ENCODE measurements around the gene MT1HL1. TPM values are rescaled to one million over a fixed set of nuclear protein-coding genes. Genes with fewer than 3 reads are reported as not detected.
"Not testable (repeated sequence)": the region's sequence is repeated elsewhere in the genome, so short reads cannot be mapped to it uniquely, and the experiment has no call there.

Gene MT1HL1
- total RNA-seq, 1 donor from 2014 or later: not detected

DNA sequence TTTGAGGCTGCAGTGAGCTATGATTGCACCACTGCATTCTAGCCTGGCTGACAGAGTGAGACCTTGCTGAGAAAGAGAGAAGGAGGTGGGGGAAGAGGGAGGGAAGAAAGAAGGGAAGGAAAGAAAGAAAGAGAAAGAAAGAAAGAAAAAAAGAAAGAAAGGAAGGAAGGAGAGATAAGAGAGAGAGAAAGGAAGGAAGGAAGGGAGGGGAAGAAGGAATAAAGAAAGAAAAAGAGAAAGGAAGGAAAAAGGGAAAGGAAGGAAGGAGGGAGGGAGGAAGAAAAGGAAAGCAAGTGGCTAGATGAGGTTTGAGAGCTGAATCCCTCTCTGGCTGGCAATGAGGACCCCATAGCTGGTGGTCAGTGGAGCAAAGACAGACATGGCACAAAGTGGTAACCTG lies 20.4 kb downstream of the MT1HL1 start:
- DNase-seq (ENCODE audit: low spot score): no peak
- intact Hi-C loops (cut with DNase I): no loop called here

DNA sequence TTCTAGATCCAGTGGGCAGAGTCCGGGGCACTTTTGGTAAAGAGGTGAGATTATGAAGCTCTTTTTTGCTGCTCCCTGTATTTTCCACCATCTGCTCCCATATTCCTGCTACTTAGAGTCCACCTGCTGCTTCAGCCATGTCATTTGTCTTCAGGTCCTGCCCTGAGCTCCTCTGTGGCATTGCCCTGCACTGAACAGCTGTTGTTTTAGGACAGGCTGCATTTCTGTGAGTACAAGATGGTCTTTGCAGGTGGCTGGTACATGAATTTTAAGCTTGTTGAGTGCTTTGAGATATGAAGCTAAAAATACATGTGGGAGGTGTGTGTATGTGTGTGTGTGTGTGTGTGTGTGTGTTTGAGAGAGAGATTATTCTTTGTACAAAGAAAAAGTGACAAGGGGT lies 21.9 kb downstream of the MT1HL1 start:
- no peak for DNase-seq (ENCODE audit: low spot score)
- intact Hi-C loops (cut with DNase I): no loop called here

DNA sequence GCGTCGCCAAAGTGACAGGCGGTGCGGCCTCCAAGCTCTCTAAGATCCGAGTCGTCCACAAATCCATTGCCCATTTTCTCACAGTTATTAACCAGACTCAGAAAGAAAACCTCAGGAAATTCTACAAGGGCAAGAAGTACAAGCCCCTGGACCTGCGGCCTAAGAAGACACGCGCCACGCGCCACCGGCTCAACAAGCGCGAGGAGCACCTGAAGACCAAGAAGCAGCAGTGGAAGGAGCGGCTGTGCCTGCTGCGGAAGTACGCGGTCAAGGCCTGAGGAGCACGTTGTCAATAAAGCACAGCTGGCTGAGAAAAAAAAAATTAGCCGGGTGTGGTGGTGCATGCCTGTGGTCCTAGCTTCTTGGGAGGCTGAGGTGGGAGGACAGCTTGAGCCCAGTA lies 22.8 kb downstream of the MT1HL1 start:
- DNase-seq (ENCODE audit: low spot score): not testable (repeated sequence)

DNA sequence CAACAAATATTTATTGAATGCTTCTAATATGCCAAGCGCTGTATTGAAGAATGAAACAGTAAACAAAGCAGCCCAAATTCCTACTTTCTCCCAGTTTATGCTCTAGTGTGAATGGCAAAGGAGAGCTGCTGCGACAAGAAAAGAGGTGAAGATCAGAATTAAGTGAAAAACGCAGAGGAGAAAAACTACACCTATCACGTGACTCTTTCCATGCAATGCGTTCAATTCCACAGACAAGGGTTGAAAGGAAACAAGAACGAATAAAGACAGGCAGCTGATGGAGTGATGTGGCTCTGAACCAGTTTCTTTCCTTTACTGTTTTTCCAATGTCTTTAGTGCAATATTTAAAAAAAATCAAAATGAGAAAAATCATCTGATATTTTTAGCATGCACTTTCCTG lies 23.6 kb downstream of the MT1HL1 start:
- DNase-seq (ENCODE audit: low spot score): no peak
- intact Hi-C loops (cut with DNase I): no loop called here

More for the DNA sequence above, 22.8 kb downstream of the MT1HL1 start:
- intact Hi-C loops (cut with DNase I): not testable (repeated sequence)

DNA sequence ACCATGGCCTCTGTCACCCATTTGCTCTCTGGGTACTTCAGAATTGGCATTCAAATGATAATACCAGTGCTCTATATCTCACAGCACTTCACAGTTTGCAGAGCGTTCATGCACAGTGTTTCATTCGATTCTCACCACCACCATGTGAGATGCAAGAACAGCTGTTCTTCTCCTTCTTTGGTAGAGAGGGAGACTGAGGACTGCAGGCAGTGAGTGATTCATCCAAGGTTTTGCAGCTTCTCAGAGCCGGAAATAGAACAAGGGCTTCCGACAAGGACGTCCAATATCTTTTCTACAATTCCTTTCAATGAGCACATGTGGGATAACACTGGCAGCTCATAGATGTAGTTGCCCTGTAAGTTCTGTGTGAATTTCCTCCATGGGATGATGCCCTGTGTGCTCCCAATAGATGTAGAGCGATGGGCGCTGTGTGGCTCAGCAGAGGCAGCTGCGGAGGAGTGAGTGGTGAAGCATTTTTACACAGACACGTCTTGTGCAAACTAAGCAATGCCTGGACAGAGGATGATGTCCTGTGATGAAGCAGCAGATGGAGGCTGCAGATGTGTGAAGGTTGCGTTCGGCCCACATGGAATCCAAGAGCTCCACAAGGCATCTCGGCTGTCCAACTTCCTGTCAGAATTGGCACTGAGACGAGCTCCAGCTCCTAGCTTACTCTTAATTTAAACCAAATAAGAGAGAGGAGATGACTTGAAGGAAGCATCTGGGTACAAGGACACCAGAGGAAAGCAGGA lies 24.9 kb downstream of the MT1HL1 start:
- intact Hi-C loops (cut with DNase I): no loop called here
- no peak for DNase-seq (ENCODE audit: low spot score)

DNA sequence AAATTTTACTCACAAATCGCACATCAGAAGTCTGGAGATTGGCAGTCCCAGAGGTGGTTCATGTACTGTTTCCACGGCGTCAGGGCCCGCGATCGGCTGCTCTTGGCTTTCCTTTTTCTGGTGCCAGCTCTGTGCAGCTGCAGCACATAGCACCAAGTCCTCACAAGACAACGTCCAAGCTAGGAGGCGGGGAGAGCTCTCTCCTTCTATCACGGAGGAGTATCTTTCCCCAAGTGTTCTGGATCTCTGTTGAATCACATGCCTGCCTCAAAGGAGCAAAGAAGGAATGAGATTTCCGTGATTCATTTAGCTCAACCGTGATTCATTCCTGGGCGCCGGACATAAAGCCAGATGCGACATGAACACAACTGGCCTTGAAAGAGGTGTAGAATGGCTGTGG lies 25.5 kb downstream of the MT1HL1 start:
- DNase-seq (ENCODE audit: low spot score): no peak
- intact Hi-C loops (cut with DNase I): no loop called here

DNA sequence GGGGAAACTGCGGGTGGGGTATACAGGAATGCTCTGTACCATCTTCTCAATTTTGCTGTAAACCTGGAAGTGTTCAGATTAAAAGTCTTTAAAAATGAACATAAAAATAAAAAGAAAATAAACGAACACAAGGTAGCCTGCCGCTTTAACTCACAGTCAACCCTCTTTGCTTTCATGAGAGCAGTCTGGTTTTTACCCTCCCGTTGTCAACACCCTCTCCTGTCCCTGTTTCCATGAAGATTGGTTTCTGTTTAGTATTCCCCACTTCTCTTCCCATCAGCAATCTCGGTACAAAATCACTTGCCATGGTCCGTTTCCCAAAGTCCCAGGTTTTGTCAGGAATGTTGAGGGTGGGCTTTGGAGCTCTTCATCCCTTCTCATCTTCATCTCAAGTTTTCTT lies 28.8 kb downstream of the MT1HL1 start:
- intact Hi-C loops (cut with DNase I): no loop called here
- DNase-seq (ENCODE audit: low spot score): no peak

DNA sequence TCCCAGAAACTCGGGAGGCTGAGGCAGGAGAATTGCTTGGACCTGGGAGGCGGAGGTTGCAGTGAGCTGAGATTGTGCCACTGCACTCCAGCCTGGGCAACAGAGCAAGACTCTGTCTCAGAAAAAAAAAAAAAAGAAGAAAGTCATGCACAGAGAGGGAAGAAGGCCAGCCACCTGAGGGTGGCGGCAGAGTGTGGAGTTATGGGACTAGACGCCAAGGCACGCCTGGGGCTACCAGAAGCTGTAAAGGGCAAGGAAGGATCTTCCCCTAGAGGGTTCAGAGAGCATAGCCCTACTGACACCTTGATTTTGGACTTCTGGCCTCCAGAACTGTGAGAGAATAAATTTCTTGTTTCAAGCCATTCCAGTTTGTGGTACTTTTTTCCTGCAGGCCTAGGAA lies 30.2 kb downstream of the MT1HL1 start:
- DNase-seq (ENCODE audit: low spot score): not testable (repeated sequence)
- intact Hi-C loops (cut with DNase I): loop anchor here (5.0 kb wide), 1 partner anchor 47 kb away; no protein-coding TSS in a partner anchor

DNA sequence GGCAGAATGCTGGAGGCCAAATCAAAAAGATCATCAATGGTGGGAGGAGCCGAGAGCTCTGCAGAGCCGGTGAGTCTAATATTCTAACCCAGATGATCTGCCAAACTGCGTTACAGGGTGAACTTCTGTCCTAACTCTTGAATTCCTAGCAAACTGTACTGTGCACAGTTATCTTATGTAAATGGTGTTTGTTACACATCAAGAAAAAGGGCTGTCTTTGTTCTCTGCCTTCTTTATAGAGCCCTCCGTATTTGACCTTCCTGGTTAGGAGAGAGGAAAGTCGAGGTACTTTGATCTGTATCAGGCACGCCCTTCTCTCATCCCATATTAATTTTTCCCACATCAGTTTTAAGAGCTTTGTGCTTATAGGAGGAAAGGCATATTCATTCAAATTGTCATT lies 37.6 kb downstream of the MT1HL1 start:
- no peak for DNase-seq (ENCODE audit: low spot score)
- intact Hi-C loops (cut with DNase I): loop anchor here (10.0 kb wide), 1 partner anchor 182 kb away; no protein-coding TSS in a partner anchor

DNA sequence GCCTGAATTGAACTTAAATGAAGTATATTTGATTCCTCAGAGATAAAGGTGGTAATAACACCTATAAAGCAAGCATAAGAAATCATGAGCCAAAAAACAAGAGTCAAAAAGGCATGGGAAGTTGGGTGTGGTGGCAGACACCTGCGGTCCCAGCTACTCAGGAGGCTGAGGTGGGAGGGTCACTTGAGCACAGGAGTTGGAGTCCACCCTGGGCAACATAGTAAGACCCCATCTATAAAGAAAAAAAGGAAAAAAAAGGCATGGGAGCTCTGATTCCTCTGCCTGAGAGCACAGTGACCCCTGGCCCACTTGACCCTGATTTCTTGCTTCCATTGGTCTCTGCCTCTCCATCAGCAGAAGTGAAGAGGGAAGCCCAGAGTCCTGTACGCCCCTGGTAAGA lies 40.3 kb downstream of the MT1HL1 start:
- intact Hi-C loops (cut with DNase I): loop anchor here (10.0 kb wide), 1 partner anchor 179 kb away; no protein-coding TSS in a partner anchor
- DNase-seq (ENCODE audit: low spot score): no peak

DNA sequence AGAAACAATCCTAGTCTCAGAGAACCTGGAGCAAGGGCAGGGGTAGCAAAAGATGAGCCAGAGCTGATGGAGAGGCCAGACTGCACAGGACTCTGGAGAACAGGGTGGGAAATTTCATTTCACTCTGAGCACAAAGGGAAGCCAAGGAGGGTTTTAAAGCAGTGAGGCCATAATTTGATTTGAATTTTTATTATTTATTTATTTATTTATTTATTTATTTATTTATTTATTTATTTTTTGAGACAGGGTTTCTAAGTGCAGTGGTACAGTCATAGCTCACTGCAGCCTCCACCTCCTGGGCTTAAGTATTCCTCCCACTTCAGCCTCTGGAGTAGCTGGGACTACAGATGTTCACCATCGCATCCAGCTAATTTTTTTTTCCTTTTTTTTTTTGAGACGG lies 45.1 kb downstream of the MT1HL1 start:
- no peak for DNase-seq (ENCODE audit: low spot score)
- intact Hi-C loops (cut with DNase I): no loop called here

DNA sequence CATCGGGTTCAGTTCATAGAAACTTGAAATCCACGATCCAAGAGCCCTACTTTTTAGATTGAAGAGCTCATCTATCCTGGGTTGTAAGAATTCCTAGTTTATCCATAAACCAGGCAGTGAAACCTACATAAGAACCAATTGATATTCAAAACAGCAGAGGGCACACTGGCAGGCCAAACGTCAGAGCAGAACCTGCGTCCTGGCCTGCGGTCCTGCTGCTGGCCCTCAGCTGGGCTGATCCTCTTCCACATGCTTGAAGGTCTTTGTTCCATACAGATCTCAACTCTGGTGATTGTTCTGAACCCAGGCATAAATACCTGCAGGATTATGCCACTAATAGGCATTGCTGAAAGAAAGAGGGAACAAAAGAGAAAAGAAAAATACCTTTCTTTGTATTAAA lies 47.0 kb downstream of the MT1HL1 start:
- intact Hi-C loops (cut with DNase I): no loop called here
- no peak for DNase-seq (ENCODE audit: low spot score)

Other genes with a start within 250 kb of the MT1HL1 start
- 58.8 TPM for gene MTR, start 209.1 kb downstream of the MT1HL1 start, total RNA-seq
- gene RYR2, start 37.7 kb upstream of the MT1HL1 start, total RNA-seq: 572 TPM

Data from cardiac septum (tissue), 1 donor.